HG02571 (cell line): Measurements from ENCODE around the gene EMC10.
"Not testable (repeated sequence)": the region's sequence is repeated elsewhere in the genome, so short reads cannot be mapped to it uniquely, and the experiment has no call there.

Source experiments
- ATAC-seq: cut with Tn5 transposase; IDR thresholded peaks from one replicate; pipeline ENCODE4 v1.9.1; 2021; ENCODE audit warnings: mild to moderate bottlenecking, moderate library complexity; ENCODE audit not compliant: unreplicated experiment

The EMC10 gene

GRCh38 chr19:50476224-50476906, at the start of gene EMC10, which contains the start of gene GARIN5A:
EMC10 (plus strand) TSS chr19:50476507; CDS start chr19:50476545, 38 bp downstream.
GARIN5A (minus strand) TSS chr19:50476848; CDS start chr19:50476388, 460 bp downstream.
- peak; percentile 75 for ATAC-seq

- ATAC-seq = no peak
These were observed 48.9 kb upstream of the EMC10 start for GRCh38 chr19:50427318-50427925.

GRCh38 chr19:50427997-50428425, 48.3 kb upstream of the EMC10 start:
- no peak for ATAC-seq

GRCh38 chr19:50428772-50429463, 47.4 kb upstream of the EMC10 start:
- no peak for ATAC-seq

- ATAC-seq = no peak
These were observed 45.4 kb upstream of the EMC10 start for GRCh38 chr19:50430888-50431342.

- peak; percentile 71 for ATAC-seq
These were observed 44.7 kb upstream of the EMC10 start for GRCh38 chr19:50431343-50432220.

- ATAC-seq = peak; percentile 9
These were observed 43.9 kb upstream of the EMC10 start, which contains the start of gene MYBPC2 for GRCh38 chr19:50432221-50433028. MYBPC2 (plus strand) TSS chr19:50432892; CDS start chr19:50432954, 62 bp downstream.

- no peak for ATAC-seq
These were observed 42.8 kb upstream of the EMC10 start for GRCh38 chr19:50433201-50434180.

- ATAC-seq = no peak
These were observed 41.8 kb upstream of the EMC10 start for GRCh38 chr19:50434525-50434924.

- ATAC-seq = no peak
These were observed 41.1 kb upstream of the EMC10 start for GRCh38 chr19:50435221-50435620.

GRCh38 chr19:50435627-50436026, 40.7 kb upstream of the EMC10 start:
- no peak for ATAC-seq

GRCh38 chr19:50437862-50438449, 38.4 kb upstream of the EMC10 start:
- ATAC-seq = no peak

- not testable (repeated sequence) for ATAC-seq
These were observed 37.2 kb upstream of the EMC10 start for GRCh38 chr19:50439130-50439529.

- ATAC-seq = no peak
These were observed 32.2 kb upstream of the EMC10 start for GRCh38 chr19:50444059-50444458.

GRCh38 chr19:50447053-50447452, 29.3 kb upstream of the EMC10 start:
- ATAC-seq = no peak

GRCh38 chr19:50447750-50448149, 28.6 kb upstream of the EMC10 start:
- no peak for ATAC-seq

- no peak for ATAC-seq
These were observed 26.9 kb upstream of the EMC10 start for GRCh38 chr19:50449236-50449899.
